G401 (cell line): Measurements from ENCODE around the gene PLET1. TPM values are rescaled to one million over a fixed set of nuclear protein-coding genes. Genes with fewer than 3 reads are reported as not detected.

Experiments
- DNase-seq: peaks from one replicate; pipeline ENCODE4 v3.0.0-alpha.2; 2015; ENCODE audit warnings: low spot score
- in situ Hi-C: cut with HindIII; loops from 2 replicates; pipeline ENCODE4 v1.10.0; 2016; ENCODE audit warnings: low sequenced_read_pairs, mixed read lengths
- total RNA-seq: library from RNA; depleted of rRNA; stranded (reverse); fragments of >200 nt; shearing (Covaris generic); gene quantifications from 2 replicates; pipeline ENCODE4 v1.2.3, GENCODE V29; 2014; rRNA removed

PLET1 gene, protein sequence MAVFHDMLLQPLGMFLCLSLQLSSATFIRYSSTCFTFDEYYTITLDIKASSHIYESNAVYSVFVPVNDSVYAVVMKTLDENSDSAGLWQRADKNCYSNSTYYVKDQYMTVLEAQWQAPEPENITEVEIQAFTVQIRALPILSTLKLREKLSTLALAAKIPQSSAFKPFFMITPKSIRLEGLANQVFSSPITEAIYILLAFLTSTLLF
- total RNA-seq = not detected in 2 replicates

DNA sequence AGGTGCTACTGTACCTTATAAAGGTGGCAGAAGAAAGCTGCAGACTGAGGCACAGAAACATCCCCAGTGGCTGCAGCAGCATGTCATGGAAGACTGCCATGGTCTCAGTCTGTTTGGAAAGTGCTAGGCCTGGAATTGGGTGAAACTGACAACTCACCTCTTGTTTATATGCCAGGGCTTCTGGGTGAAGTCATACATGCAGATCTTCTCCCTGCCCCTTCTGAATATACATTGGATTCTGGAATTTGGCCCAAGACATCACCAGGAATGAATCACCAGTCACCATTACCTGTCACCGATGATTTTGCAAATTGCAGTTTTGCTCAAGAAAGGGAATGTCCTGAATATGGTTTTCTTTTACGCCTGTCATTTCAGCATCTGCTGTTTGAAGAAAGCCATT is at the start of gene PLET1:
TSS of gene PLET1 (minus strand) at position 371 of the 400 bp plus-strand sequence. CDS start at position 100, 271 bp downstream.
- in situ Hi-C loops = no loop called here
- DNase-seq = no peak

DNA sequence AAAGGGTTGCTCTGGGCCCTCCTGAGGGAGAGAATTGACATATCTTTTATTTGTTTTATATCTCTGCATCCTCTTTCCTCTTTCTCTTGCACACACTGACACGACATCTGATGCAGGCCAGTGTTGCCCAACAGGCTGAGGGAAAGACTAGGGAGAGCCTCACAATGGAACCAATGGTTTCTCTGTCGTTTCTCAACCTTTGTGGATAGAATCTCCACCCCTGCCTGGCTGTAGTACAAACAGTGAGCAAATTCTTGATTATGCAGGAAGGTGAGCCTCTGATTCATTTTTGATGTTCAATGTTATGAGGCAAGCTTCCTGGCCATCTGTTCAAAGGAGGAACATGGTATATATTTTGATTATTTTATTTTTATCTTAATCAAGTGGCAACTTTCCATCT is 49.8 kb upstream of the PLET1 start:
- in situ Hi-C loops = no loop called here
- no peak for DNase-seq

DNA sequence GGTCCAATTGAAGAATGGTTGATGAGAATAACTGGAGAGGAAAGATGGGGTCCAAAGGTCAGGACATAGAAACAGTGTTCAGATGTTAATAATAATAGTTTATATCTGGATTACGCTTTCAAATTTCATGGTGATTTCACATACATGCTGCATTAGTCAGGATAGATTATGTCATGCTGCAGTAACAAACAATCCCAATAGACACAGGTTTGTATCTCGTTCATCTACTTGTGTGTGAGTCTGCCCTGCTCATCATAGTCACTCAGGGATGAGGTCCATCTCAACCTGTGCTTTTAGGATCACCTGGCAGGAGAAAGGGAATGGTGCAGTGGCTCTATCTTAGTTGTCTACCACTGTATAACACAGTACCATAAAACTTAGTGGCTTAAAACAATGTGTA is 48.0 kb upstream of the PLET1 start:
- no peak for DNase-seq
- in situ Hi-C loops = no loop called here

DNA sequence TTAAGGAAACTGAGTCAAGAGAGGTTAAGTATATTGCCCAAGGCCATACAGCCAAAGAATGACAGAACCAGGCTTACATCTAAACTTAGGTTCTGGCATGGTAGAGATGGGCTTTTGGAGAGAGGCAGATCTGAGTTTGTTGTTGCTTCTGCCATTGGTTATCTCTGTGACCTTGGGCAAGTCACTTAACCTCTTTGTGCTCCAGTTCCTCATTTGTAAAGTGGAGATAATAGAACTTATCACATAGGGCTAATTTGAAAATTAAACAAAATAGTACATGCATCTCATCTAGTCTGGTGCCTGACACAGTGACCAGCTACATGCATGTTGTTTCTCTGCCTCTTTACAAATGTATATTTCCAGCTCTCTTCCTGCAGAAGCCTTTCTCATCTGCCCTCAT is 47.0 kb upstream of the PLET1 start:
- in situ Hi-C loops = no loop called here
- no peak for DNase-seq

DNA sequence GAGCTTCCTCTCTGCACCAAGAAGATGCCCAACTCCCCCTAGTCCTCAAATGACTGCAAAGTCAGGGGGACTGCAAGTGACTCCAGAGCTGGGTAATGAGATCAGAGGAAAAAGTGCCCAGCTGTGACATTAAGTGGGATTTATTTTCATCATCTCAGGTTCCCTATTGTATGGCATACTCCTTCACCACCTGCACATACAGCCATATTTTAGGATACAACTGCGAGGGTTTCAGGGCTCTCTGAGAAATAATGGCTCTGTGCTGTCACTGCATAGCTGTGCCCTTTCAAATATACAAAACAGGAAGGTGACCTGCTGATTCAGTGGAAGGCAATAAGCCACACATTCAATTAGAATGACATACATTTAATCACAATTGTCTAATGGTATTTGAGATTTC is 45.6 kb upstream of the PLET1 start:
- DNase-seq = no peak
- in situ Hi-C loops = no loop called here

DNA sequence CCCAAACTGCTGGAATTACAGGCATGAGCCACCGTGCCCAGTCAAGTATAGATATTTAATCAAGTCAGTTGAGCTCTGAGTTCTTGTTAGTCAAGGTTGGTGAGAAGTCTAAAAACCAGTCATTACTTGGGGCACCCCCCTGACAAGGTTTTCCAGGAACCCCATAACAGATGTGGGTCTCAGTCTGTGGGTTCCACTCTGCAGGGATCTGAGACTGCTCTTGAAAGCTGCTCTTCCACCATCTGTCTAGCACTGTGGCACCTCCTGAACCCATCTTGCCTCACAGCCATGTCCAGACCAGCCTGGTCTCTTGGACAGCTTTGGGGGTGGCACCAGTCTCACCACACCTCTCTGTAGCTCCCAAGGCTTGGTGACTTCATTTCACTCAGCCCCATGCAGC is 44.3 kb upstream of the PLET1 start:
- DNase-seq = no peak
- in situ Hi-C loops = no loop called here

DNA sequence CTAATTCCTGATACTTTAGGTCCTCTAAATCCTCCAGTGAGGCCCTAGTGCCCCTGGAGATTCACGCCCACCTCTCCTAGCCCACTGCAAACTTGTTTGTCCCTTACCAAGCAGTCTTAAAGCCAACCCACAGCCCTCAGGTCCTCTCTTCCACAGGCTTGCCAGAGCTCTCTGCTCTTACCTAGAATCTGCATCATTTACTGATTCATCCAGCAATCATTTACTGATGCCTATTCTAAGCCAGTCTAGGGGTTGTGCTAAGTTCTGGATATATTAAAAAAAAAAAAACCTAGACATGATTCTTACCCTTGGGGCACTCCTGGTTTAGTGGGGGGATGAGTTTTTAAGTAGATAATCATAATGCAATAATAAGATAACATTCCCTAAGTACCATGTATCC is 43.0 kb upstream of the PLET1 start:
- no peak for DNase-seq
- in situ Hi-C loops = no loop called here

DNA sequence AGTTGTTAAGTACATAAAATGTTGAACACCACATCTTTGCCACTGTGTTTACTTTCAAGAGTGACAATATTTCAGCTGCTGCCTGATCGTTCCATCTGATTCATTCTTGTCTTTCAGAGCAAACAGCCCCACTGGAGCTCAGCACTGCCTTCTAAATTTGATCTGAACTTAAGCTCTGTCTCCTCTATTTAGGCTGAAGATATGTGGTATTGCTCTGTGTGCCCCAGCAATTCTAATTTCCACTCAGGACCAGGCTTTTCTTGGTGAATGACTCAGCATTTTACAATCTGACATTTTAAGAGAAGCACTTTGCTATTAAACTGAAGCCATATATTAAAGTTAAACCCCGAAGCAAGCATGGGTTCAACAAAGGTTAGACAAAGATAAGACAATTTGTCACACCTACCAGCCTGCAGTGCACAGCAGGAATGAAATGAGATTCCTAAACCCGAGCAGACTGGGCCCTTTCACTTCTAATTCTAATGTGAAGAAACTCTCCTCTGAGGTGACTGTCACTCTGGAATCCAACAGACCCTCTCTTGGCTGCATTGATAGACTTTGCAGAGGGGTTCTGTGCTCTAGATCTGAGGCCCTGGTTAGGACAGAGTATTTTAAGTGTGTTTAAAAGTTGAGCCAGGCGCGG is 41.7 kb upstream of the PLET1 start:
- in situ Hi-C loops = no loop called here
- DNase-seq = no peak

DNA sequence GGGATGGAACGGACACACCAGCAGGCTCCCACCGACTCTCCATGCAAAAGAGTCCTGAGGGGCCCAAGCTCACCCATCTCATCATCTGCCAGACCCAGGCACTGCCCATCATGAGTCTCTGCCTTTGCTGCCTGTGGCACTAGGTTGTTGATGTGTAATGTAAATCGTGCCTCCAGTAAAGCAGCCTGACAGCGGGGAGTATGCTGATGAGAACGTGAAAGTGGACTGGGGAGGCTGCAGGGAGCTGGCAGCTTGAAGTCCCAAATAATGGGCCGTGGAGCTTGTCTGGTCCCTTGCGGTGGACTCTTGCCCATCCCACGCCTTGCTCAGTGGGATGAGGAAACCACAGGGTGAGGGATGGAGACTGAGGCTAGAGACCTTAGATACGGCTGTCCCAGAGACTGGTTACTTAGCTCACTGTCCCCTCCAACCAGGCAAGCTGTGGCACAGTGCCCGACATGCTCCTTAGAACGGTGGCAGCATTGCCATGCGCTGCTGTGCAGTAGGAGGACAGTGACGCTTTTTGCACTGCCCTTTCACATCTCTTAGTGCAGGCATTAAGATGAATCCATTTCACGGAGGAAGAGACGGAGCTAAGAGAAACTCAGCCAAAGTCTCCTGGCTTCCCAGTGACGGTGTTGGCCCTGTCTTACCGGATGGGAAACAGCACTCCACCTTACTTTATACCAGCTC is 39.6 kb upstream of the PLET1 start:
- in situ Hi-C loops = no loop called here
- peak; percentile 77 for DNase-seq

DNA sequence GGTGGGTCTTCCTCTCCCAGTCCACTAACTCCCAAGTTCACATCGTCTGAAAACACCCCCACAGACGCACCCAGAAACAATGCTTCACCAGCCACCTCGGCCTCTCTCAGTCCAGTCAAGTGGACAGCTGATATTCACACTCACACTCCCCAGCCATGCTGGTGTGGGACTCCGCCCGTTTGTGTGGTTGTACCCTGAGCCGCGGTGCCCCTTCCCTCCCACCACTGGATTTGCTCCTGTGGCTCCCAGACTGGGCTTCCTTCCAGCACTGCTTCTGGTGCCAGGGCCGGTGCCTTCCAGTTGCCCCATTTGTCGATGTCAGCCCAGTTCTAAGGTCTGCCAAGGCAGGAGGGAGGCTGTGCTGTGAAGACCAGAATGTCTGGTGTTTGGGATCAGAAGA is 37.9 kb upstream of the PLET1 start:
- in situ Hi-C loops = no loop called here
- no peak for DNase-seq

DNA sequence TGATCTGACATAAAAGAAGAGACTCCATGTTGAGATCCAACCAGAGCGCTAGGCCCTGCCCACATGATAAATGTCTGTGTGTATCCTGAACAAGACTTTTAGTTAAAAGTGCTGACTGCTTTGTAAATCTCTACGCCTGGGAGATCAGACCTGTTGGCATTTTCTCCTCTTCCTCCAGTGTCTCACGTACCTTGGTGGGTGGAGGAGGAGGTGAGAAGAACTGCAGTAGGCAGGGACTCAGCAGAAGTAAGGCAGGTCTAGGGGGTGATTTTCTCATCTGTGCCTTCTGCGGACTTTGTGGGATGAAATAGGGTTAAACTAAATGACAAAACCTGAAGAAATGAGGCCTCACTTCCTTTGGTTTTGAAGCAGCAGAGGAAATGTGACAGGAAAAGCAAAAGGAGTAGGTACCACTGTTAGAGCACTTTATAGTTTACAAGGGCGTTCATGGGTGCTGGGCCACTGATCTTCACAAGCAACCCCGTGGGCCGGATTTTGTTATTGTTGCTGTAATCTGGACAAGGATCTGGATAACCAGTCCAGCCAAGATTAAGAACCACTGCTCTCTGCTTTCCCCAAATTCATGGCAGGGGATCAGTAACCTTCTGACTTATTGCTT is 36.7 kb upstream of the PLET1 start:
- in situ Hi-C loops = no loop called here
- no peak for DNase-seq

DNA sequence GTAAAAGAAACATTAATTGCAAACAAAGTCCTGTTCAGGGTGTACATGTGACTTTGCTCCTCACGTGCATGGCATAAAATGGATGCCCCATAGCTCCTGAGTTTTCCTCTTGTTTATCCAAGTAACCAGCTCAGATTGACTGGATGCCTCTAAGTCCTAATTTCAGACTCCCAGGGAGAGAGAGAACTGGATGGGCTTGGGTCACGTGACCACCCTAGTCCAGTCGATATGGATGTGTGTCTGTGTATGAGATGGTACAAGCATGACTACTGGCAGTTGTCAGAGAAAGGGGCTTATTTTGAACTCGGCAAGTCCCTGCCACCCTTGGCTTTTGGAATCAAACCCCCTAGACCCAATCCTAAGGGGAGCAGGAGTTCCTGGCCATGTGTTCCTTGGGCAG is 35.4 kb upstream of the PLET1 start:
- in situ Hi-C loops = no loop called here
- DNase-seq = no peak

DNA sequence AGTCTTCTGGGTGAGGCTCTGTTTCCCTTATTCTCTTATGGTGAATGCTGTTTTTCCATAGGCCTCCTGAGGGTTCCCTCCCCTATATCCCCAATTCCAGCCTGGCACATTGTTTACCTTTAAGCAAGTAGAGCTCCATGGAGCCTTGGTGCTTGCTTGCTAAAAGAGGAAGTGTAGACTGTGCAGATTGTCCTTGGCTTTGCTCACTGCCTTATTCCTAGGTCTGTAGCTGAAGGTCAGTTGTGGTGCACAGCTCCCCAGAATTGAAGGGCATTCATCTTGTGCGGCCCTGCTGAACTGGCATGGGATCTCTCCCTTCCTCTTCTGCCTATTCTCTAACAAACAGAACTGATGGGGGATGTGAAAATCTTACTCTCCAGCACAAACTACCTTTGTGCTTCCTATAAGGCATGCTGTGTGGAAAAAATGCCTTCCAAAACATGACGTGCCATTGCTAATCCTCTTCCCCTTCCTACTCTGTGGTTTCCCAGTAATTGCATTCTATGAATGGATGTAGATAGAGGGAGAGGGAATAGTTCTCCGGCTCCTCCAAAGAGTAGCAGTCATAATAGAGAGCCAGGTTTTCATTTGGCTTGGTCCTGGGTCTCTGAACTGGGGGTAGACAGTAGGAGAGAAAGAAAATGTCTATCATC is 34.2 kb upstream of the PLET1 start:
- DNase-seq = no peak
- in situ Hi-C loops = no loop called here

DNA sequence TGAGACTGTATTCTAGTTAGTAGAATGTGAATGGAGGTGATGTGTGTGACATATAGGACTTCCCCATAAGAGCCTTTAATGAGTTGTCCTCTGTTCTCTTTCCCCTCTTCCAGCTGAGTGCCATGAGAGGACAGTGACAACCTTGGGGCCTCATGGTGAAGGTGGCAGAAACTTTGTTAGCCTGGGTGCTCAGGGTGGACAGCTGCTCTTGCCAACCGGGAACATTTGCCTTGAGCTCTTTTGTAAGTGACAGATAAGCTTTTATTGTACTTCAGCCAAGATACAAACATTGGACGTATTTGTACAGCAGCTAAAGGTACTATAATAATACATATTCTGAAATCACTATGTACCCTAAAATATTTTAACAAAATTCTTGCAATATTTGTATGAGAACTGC is 33.0 kb upstream of the PLET1 start:
- no peak for DNase-seq
- in situ Hi-C loops = no loop called here

DNA sequence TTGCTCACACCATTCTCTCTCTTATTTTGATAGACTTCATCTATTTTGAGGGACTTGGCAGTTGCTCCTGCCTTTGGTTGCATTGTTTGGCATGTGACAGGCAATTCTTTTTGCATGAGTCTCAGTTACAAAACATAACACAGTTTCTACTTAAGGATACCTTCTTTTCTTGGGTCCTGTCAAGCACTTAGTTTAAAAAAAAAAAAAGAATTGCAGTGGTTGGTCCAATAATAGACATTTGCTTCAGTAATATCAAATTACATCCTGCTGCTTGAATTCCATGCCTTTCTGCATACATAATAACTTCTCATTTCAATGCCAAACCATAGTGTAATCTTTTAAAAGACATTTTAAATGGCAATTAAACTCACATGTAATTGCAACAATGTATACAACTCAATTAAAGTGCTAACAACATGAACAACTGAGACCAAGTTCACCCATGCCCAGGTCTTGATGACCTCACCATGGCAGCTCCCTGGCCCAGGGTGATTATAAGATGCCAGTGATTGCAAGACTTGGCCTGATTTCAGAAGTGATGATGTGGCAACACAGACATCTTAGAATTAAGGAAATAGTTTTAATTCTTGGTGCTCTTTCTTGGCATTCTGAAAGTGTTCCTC is 32.2 kb upstream of the PLET1 start:
- no peak for DNase-seq
- in situ Hi-C loops = no loop called here

DNA sequence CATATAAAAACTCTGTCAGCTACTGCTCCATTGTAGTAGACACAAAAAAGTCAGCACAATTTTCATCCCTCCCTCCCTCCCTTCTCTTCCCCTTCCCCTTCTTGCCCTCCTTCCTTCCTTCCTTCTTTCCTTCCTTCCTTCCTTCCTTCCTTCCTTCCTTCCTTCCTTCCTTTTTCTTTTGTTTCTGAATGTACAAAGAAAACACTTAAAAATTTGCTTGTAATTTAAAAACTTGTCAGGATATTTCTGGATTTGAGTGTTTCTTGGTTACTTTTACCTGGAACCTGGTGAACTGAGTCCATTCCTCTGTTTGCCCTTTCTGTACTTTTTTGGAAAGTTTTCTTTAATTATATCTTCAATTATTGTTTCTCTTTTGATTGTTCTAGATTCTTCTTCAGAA is 31.5 kb upstream of the PLET1 start:
- DNase-seq = no peak
- in situ Hi-C loops = no loop called here

DNA sequence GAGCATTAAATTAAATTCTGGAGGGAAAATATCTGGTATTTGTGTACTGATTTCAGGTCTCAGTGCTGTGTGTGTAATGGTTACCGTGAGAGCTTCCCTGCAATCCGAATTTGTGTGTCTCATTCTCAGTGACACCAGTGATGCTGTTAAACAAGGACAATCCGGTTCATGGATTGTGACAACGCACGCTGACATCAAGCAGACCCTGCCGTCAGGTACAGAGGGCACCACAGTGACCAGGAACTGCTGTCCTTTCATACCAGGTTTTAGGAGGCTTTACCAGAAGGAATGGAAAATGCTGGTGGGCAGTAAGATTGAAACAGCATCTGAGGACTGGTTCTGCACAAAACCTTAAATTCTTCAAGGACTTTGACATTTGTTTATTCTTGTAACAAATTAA is 30.5 kb upstream of the PLET1 start:
- in situ Hi-C loops = no loop called here
- DNase-seq = no peak

DNA sequence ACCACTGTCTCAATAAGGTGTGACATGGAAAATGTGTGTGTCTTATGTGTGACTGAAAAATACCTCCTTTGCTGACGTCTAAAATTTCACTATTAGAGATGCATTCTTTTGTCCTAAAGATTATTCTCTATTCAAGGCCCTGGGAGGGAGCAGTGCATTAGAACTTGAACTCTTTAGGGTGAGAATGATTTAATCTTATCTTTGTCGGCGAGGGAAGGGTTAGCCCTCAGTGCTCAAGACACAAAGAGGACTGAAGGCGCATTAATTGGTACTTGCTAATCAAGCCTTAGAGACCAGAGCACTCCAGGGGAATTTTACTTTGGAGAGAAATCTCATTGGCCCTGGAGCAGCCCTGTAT is 29.8 kb upstream of the PLET1 start:
- peak; percentile 6 for DNase-seq
- in situ Hi-C loops = no loop called here
